C4-2B (cell line): ENCODE results near the gene CRYGS.
A peak's percentile ranks its signal among the peaks of the same experiment; 100 is the strongest.

ENCODE experiments used
- H3K27ac ChIP-seq: fragments of 450-650 bp; 2 replicates; pipeline ENCODE4 v1.5.1; 2017
- CTCF ChIP-seq: fragments of 450-650 bp; conservative IDR thresholded peaks from 2 replicates; pipeline ENCODE4 v1.5.1; 2017; ENCODE audit warnings: mild to moderate bottlenecking
- ZFX ChIP-seq: fragments of 450-650 bp; IDR thresholded peaks from 2 replicates; pipeline ENCODE4 v1.6.1; 2017

CRYGS gene

DNA sequence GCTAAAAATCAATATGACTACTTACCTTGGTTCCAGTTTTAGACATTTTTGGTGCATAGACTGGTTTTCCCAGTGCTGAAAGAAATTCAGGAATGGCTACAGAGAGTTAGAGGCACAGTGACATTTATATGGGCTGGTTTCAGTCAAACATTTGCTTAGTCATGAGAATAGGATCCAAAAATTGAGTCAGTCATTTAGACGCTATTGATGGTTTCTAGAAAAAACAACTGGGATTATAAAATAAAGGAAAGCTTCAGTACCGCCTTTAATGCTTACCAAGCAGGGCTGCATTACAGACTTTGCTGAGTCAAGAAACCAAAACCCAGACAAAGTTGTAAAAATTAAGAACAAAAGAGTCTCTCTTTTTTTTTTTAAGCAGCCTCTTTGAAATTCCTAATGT, at the start of gene CRYGS:
CRYGS (minus strand) TSS at position 100 of the 400 bp plus-strand sequence; CDS start at position 46, 54 bp downstream.
- no peak for TF ChIP-seq ZFX
- TF ChIP-seq CTCF = no peak
- no peak within 1 kb of the TSS for H3K27ac ChIP-seq

GRCh38 chr3:186593862-186594261, 49.7 kb upstream of the CRYGS start:
- TF ChIP-seq ZFX (no peak), CTCF (no peak)
- no peak overlapping the region for H3K27ac ChIP-seq

GRCh38 chr3:186592682-186593081, 48.5 kb upstream of the CRYGS start:
- TF ChIP-seq CTCF (no peak), ZFX (no peak)
- H3K27ac ChIP-seq = no peak overlapping the region

DNA sequence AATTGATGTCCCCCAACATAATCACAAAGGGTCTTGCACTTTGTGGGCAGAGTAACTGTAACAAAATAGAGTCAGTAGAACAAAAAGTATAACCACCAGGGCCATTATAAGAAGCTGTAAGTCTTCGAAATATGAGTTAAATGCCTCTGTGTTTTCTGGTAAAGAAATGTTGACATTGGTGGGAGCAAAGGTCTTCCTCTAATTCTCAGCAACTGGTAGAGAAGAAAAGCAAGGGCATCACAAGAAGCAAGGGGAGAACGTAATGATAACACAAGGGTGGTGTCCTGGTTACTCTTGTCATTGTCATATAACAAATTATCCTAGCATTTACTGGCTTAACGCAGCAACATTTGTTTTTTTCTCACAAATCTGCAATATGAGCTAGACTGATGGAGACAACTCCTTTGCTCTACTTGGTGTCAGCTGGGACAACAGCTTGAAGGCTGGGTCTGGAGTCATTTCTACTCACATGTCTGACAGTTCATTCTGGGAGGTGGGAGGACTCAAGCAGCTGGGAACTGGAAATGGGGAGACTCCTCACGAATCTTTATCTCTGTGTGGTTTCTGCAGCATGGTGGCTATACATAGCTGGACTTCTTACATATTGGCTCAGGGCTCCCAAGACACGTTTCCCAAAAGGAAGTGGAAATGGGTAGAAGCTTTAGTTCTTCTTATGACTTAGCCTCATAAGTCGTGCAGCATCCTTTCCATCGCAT, 46.6 kb upstream of the CRYGS start:
- no peak overlapping the region for H3K27ac ChIP-seq
- TF ChIP-seq CTCF (no peak), ZFX (no peak)

DNA sequence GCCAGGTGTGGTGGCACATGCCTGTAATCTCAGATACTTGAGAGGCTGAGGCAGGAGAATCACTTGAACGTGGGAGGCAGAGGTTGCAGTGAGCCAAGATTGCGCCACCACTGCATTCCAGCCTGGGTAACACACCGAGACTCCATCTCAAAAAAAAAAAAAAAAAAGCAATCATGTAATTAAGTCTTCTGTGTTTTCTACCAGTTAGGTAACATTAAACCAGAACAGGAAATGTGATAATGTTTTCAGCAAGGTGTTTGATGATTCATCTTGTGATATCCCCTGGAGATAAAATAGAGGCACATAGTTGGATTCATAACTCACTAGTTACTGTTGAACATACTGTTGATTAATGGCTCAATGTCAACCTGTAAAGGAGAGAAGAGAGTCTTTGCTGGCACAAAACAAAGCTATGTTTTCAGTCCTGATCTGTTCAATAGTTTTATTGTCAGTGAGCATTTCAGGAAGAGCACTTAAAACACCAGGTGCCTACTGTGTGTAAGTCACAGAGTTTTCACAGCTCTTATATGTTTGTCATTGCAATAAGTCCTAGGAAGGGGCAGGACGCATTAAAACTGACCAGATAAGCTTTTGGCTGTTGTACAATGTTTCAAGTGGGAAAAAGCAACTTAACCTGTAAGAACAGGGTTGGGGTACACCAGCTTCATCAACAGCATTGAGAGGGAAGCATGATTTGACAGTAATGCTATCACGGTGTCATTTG, 45.8 kb upstream of the CRYGS start:
- H3K27ac ChIP-seq = no peak overlapping the region
- TF ChIP-seq CTCF (no peak), ZFX (no peak)

GRCh38 chr3:186589121-186589520, 44.9 kb upstream of the CRYGS start:
- no peak overlapping the region for H3K27ac ChIP-seq
- TF ChIP-seq ZFX (no peak), CTCF (peak; percentile 52)

- no peak overlapping the region for H3K27ac ChIP-seq
- TF ChIP-seq ZFX (no peak), CTCF (no peak)
Measured at GRCh38 chr3:186588632-186589031, 44.5 kb upstream of the CRYGS start.
